Testis (tissue), 3 donors: Measurements from ENCODE around the gene NPR2. TPM values are rescaled to one million over a fixed set of nuclear protein-coding genes. Genes with fewer than 3 reads are reported as not detected.

Experiments used
- DNase-seq: peaks from one replicate; pipeline ENCODE4 v3.0.0-alpha.2; 2019
- H3K27ac ChIP-seq, 2 donors: fragments of 200-600 bp; sonication (generic); one replicate each; pipeline ENCODE4 v1.5.1; 2019
- H3K27me3 ChIP-seq: fragments of 200-600 bp; sonication (generic); one replicate; pipeline ENCODE4 v1.5.1; 2019
- H3K36me3 ChIP-seq: fragments of 200-600 bp; sonication (generic); one replicate; pipeline ENCODE4 v1.5.1; 2017; ENCODE audit warnings: low read depth; ENCODE audit errors: missing control alignments
- H3K4me1 ChIP-seq: fragments of 200-600 bp; sonication (generic); one replicate; pipeline ENCODE4 v1.5.1; 2019
- H3K4me3 ChIP-seq, 2 donors: fragments of 200-600 bp; sonication (generic); one replicate each; pipeline ENCODE4 v1.5.1; 2017 to 2019
- H3K9me3 ChIP-seq: fragments of 200-600 bp; sonication (generic); one replicate; pipeline ENCODE4 v1.5.1; 2017
- POLR2A ChIP-seq: fragments of 450-650 bp; IDR thresholded peaks from one replicate; pipeline ENCODE4 v1.6.1; 2017; ENCODE audit warnings: antibody characterized with exemption, mild to moderate bottlenecking, moderate library complexity
- WGBS, 2 donors: methylation state at CpG; one replicate each; pipeline ENCODE4 v1.1.5; 2018; 5-methylcytosine and 5-hydroxymethylcytosine counted together
- intact Hi-C: fragments of 100-400 bp; cut with DNase I; formaldehyde crosslinking; loops from one replicate; pipeline ENCODE4 v1.15.1; 2023; ENCODE audit warnings: low total_unique reads
- polyA plus RNA-seq: library from polyadenylated mRNA; stranded (reverse); fragments of 350-450 nt; fragmentation: Illumina TruSeq; extraction: RNeasy Lipid Tissue Mini Kit (QIAGEN cat#74804); gene quantifications from one replicate; pipeline ENCODE4 v1.2.3, GENCODE V29; 2014; ENCODE audit warnings: low read depth, low replicate concordance; ENCODE audit not compliant: insufficient read depth
- total RNA-seq, 2 donors: library from RNA; depleted of rRNA; stranded (reverse); fragments of >200 nt; gene quantifications; one replicate each; pipeline ENCODE4 v1.2.3, GENCODE V29; 2016
- TF ChIP-seq, protein P1 (sequence below), 3 experiments: fragments of 450-650 bp in 2 of 3; fragments of 200-600 bp in 1 of 3; sonication (generic) in 1 of 3; IDR thresholded peaks; one replicate each; pipeline ENCODE4 v1.5.1; 2016 to 2019; ENCODE audit warnings: antibody characterized with exemption in 3 of 3, mild to moderate bottlenecking in 2 of 3, moderate library complexity in 1 of 3

The NPR2 gene
- total and polyA plus RNA-seq, 3 donors from 2014 or later = 16.1 to 23.4 (median 18.5) TPM

- Histone ChIP-seq H3K9me3 (no peaks in the 10 kb centered on the region), H3K4me1 (peaks cover 33% of the 10 kb centered on the region), H3K4me3 (no peak overlapping the region), H3K27ac (no peak overlapping the region), H3K27me3 (no peaks in the 10 kb centered on the region), H3K36me3 (no peaks in the 10 kb centered on the region)
- 60 to 75% methylated on average over 1 of the region's 1 CpG for WGBS, 2 donors
- no peak for TF ChIP-seq POLR2A
- TF ChIP-seq, protein P1, sequence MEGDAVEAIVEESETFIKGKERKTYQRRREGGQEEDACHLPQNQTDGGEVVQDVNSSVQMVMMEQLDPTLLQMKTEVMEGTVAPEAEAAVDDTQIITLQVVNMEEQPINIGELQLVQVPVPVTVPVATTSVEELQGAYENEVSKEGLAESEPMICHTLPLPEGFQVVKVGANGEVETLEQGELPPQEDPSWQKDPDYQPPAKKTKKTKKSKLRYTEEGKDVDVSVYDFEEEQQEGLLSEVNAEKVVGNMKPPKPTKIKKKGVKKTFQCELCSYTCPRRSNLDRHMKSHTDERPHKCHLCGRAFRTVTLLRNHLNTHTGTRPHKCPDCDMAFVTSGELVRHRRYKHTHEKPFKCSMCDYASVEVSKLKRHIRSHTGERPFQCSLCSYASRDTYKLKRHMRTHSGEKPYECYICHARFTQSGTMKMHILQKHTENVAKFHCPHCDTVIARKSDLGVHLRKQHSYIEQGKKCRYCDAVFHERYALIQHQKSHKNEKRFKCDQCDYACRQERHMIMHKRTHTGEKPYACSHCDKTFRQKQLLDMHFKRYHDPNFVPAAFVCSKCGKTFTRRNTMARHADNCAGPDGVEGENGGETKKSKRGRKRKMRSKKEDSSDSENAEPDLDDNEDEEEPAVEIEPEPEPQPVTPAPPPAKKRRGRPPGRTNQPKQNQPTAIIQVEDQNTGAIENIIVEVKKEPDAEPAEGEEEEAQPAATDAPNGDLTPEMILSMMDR (IDR thresholded peaks at IDR 0.05) = no peak
- no peak for DNase-seq
- intact Hi-C loops = no loop called here
Observed at GRCh38 chr9:35745569-35745968, 45.8 kb upstream of the NPR2 start.

DNA sequence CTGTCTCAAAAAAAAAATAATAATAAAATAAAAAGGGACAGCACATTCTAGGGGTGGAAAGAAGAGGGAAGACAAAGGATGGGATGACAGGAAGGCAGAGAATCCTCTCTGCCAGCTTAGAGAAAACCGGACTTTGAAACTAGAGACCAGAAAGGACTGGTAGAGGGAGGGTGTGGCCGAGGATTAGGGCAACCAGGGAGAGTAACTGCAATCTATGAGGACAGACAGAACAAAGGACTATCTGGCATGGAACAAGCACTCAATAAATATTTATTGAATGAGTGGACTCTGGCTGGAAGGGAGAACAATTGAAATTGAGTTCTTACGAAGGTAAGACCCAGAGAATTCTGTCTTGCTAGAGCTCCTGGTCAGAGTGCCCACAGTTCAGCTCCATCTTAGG lies 44.8 kb upstream of the NPR2 start:
- Histone ChIP-seq H3K4me1 (peaks cover 33% of the 10 kb centered on the region), H3K27ac (no peak overlapping the region), H3K36me3 (no peaks in the 10 kb centered on the region), H3K4me3 (no peak overlapping the region), H3K27me3 (no peaks in the 10 kb centered on the region), H3K9me3 (no peaks in the 10 kb centered on the region)
- intact Hi-C loops = no loop called here
- no peak for DNase-seq
- TF ChIP-seq POLR2A = no peak
- TF ChIP-seq, protein P1 (IDR thresholded peaks at IDR 0.05) = no peak
- WGBS, 2 donors = 61 to 66% methylated on average over 3 of the region's 3 CpGs

DNA sequence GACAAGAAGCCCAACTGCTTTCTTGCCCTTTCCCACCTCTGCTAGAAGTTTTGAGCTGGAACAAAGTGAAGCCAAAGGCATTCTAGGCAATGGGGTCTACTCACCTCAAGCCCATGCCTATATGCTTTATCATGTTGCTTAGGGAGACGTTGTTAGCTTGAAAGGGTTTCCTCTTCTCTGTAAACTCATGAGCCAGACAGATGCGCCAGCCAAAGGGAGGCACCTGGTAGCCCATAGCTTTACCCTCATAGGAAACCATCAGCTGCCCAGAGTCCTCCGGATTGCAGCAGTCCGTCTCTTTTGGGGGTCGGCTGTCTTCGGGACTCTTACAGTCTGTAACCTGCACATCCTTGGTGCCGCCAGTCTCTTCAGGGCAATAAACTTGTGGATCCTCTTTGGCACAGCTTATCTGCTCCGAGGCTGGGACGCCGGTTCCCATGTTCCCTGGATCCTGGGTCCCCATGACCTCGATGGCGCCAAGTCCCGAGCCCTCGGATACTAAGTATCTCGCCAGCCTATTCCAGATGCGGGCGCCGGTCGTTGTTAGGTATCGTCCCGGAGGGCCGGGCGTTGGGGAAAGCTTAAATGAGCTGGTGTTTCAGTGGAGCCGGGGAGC lies 43.0 kb upstream of the NPR2 start:
- H3K4me1 ChIP-seq = peaks cover 33% of the 10 kb centered on the region
- intact Hi-C loops = no loop called here
- no peak for DNase-seq
- TF ChIP-seq, protein P1 (IDR thresholded peaks at IDR 0.05) = no peak
- TF ChIP-seq POLR2A = no peak
- no peaks in the 10 kb centered on the region for H3K36me3 ChIP-seq
- peak overlapping the region in 1 of 2 donors; percentile 80 for H3K27ac ChIP-seq
- H3K4me3 ChIP-seq = peak overlapping the region; percentile 84 to 97
- no peaks in the 10 kb centered on the region for H3K9me3 ChIP-seq
- WGBS, 2 donors = 0% methylated on average over 13 to 24 of the region's 24 CpGs
- H3K27me3 ChIP-seq = no peaks in the 10 kb centered on the region

DNA sequence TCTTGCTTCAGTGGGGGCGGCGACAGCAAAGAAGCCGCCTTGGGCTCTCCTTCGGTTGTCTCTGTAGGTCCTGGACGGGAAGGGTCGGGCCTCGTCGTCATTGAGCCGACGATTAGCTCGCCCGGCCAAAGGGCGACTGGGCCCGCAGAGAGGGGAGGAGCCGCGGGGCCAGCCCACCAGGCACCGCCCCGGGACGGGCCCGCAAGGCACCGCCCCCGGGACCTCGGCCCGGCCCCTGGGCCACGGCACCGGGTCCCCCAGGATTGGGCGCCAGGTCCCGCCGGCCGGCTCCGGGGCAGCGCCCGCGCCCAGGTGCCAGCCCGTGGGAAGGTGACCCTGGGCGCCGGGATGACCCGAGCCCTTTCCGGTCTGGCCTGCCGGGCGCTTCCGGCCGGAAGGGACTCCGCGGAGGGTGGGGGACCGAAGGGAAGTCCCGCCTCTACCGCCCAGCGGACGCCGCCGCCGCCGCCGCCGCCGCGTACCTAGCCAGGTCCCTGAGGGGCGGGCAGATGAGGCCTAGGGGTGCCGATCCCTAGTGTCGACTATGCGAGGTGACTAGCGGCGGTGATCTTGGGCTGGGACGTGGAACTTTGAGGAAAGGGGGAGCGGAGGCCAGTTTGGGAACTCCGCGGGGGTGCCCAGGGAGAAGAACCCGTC lies 42.4 kb upstream of the NPR2 start, which contains the start of the genes GBA2 and RGP1:
TSS of gene GBA2 (minus strand) at position 371 of the 657 bp plus-strand sequence. CDS start 524 bp downstream, outside the sequence.
TSS of gene RGP1 (plus strand) at position 430 of the 657 bp plus-strand sequence. CDS start 469 bp downstream, outside the sequence.
- TF ChIP-seq, protein P1 (IDR thresholded peaks at IDR 0.05) = no peak
- TF ChIP-seq POLR2A = no peak
- intact Hi-C loops = no loop called here
- Histone ChIP-seq H3K27me3 (no peaks in the 10 kb centered on the region), H3K36me3 (no peaks in the 10 kb centered on the region), H3K27ac (peak within 1 kb of the TSS; percentile 6 to 80), H3K9me3 (no peaks in the 10 kb centered on the region), H3K4me3 (peak within 1 kb of the TSS; percentile 84 to 97), H3K4me1 (peaks cover 33% of the 10 kb centered on the region)
- 0% methylated on average over 46 of the region's 69 CpGs; no CpG with 5 or more reads in 1 of the 2 donors for WGBS, 2 donors
- peak; percentile 83 for DNase-seq
